Activated T-helper 1 cell treated with anti-CD3 and anti-CD28 coated beads, Interleukin-2, amount 50 U/mL, for 16 hours (primary cell): ENCODE results near the gene SHCBP1L.
"Not testable (repeated sequence)": the region's sequence is repeated elsewhere in the genome, so short reads cannot be mapped to it uniquely, and the experiment has no call there.

Experiments used
- DNase-seq, 2 donors: peaks; one replicate each; pipeline ENCODE4 v3.0.0-alpha.2; 2020; ENCODE audit warnings: low read depth in 1 of 2, low spot score in 1 of 2

Gene SHCBP1L

GRCh38 chr1:182965861-182966260 is 12.9 kb upstream of the SHCBP1L start:
- no peak for DNase-seq

DNA sequence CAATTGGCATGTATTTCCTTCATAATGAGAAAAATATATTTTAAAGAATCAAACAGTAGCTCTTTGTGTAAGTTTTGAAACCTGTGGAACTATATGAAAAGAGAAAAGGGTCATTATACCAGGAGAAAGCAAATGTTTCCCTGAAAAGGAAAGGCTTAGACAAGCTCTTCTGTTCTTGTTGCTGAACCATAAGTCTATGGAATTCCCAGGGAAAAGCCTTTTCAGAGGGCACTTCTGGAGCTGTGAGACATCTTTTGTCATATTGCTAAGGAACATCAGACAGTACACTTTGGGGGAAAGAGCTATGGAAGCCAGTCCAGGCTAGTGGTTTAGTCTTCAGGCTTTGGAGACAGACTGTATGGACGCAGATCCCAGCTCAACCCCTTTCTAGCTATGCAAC is 12.1 kb upstream of the SHCBP1L start:
- no peak for DNase-seq

DNA sequence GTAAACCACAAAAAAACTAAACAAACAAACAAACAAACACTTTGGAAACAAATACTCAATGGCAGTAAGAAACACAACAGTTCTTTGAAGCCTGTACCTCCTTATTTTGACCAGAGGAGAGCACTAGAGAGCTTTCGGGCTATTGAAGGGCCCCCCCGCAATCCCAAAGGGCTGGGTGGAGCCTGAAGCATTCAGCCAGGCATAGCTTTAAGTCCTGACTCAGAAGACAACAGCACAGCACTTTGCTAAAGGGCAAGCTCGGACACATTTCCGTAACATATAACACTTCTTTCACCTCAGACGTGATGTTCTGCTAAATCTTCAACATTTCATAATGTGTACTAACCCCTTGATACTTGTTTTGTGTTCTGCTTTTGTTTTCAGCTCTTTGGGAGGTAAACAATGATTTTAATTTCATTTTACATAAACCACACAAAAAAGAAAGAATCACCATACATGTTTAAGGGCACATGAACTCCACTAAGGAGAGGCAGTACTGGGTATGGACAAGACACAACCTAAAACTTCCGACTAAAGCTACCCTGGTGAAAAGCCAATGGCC is 9.7 kb upstream of the SHCBP1L start:
- no peak for DNase-seq

DNA sequence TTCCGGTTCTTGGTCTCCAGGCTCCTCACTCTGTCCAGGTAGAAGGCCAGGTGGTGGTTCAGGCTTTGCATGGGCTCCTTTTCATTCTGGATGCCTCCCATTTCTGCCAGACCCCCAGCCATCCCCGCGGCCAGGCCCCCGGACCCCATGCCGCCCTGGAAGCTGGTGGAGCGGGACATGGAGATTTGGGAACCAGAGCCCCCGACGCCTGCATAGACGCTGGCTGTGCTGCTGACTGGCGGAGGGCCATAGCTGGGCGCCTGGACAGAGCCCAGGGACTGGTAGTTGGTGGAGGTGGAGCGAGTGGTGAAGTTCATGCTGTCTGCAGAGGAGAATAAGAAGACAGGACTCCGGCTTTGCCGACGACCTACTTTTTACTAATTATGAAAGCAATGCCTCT is 7.1 kb upstream of the SHCBP1L start:
- no peak for DNase-seq

DNA sequence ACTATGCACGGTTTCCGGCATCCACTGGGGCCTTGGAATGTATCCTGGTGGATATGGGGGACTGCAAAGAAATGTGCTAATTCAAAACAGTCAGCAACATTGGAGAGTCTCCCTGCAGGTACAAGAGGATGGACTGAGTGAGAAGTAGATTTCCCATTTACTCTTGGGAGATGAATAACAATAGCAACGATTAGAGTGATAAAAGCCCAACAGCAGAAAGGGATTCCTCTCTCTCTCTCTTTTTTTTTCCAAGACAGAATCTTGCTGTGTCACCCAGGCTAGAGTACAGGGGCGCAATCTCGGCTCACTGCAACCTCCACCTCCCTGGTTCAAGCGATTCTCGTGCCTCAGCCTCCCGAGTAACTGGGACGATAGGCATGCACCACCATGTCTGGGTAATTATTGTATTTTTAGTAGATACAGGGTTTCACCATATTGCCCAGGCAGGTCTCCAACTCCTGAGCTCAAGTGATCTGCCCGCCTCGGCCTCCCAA is 5.0 kb upstream of the SHCBP1L start:
- DNase-seq = no peak

GRCh38 chr1:182956708-182957365 is 3.9 kb upstream of the SHCBP1L start:
- no peak for DNase-seq

- DNase-seq = no peak
Observed at GRCh38 chr1:182955596-182956588, 2.9 kb upstream of the SHCBP1L start.

DNA sequence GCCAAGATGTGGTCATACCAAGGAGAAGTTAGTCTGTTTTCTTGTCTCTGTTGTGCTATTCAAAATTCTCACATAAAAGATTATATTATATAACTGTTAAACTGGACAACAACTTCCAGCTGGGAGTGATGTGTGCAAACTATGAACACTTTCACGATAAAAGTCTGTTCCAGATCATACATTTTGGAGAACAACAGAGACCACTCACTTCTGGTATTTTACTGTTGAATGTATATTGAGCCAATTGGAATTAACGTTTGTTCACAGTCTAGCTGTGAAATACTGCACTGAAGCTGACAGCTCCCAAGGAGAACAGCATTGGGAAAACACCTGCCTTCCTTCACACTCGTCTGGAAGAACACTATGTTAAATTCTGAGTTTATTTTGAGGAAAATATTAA is 860 bp upstream of the SHCBP1L start:
- DNase-seq = no peak

GRCh38 chr1:182943336-182943735 is 9.6 kb downstream of the SHCBP1L start:
- DNase-seq = not testable (repeated sequence)

DNA sequence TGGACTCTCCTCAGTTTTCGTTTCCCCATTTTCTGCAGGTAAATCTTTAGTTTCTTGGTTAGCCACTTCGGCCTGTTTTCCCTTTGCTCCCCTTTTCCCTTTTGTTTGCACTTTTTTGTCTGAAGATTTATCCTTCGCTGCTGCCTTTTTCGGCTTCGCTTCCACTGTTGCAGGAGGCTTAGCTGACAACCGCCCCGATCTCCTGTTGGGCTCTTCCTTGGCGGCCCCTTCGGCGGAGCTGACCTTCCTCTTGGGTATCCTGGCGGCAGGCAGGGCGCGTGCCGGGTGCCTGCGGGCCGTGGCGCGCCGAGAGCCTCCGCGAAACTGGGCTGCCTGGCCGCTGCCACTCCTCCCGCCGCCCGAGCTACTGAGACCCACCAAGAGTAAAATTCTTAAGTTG is 10.8 kb downstream of the SHCBP1L start:
- DNase-seq = not testable (repeated sequence)

- DNase-seq = no peak
Observed at GRCh38 chr1:182939413-182939812, 13.6 kb downstream of the SHCBP1L start.

GRCh38 chr1:182935716-182936115 is 17.2 kb downstream of the SHCBP1L start:
- DNase-seq = no peak

DNA sequence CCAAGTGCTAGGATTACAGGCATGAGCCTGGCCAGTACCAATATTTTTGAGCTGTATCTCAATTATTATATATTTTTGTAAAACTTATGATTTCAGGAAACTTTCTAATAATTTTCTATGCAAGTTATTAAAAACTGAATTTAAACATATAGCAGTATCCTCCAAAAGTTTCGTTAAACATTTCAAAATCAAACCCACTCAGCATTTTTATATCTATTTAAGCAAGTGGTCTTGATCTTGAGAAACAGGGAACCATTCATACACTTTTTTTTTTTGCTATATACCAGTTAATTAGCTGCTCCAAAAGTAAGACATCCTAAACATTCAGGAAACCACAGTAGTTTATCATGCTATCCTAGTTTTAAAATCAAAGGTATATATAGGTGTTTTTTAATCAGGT is 22.0 kb downstream of the SHCBP1L start:
- DNase-seq = no peak

GRCh38 chr1:182927693-182928433 is 25.1 kb downstream of the SHCBP1L start:
- no peak for DNase-seq

GRCh38 chr1:182925661-182926060 is 27.3 kb downstream of the SHCBP1L start:
- no peak for DNase-seq

GRCh38 chr1:182917378-182917777 is 35.6 kb downstream of the SHCBP1L start:
- no peak for DNase-seq

DNA sequence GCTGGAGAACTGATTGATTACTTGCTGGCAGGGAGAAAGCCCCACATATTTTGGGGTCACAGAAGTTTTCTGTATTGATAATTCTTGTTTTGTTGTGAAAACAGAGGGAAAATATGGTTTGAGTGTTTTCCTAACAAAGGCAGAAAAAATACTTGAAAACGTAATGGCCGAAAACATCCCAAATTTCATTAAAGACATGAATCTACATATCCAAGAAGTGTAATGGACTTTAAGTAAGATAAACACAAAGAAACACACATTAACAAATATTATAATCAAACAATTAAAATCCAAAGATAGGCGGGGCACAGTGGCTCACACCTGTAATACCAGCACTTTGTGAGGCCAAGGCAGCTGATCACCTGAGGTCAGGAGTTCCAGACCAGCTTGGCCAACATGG is 39.6 kb downstream of the SHCBP1L start:
- DNase-seq = no peak

- no peak for DNase-seq
Observed at GRCh38 chr1:182910143-182910542, 42.8 kb downstream of the SHCBP1L start.

DNA sequence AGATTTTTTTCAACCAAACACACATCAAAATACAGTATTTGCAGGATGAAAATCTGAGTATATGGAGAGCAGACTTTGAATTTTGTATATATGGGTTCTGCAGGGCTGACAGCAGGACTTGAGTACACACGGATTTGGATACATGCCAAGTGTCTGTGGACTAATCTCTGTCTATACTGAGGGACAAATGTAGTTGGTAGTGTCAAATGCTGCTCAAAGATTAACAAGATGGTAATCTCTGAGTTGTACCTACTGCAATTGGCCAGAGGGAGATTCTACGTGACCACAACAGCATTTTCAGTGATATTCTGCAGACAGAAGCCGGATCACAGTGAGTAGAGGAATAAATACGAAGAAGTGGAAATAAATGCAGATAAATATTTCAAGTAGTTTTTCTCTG is 43.4 kb downstream of the SHCBP1L start:
- DNase-seq = no peak

- DNase-seq = no peak
Observed at GRCh38 chr1:182905321-182905720, 47.6 kb downstream of the SHCBP1L start.

- not testable (repeated sequence) for DNase-seq
Observed at GRCh38 chr1:182901946-182902345, 51.0 kb downstream of the SHCBP1L start.
